CD14-positive monocyte (primary cell): ENCODE results near the gene HSBP1L1. TPM values are rescaled to one million over a fixed set of nuclear protein-coding genes. Genes with fewer than 3 reads are reported as not detected.
A peak's percentile ranks its signal among the peaks of the same experiment; 100 is the strongest.

Experiments used
- DNase-seq, 3 donors: peaks; one replicate each; pipeline ENCODE4 v3.0.0-alpha.2; 2011 to 2022
- H2AFZ ChIP-seq: 2 replicates; pipeline ENCODE4 v1.6.0; 2012; ENCODE audit warnings: mild to moderate bottlenecking, low read depth, low read length, inconsistent platforms; ENCODE audit not compliant: insufficient read depth, poor library complexity, severe bottlenecking
- H3K27ac ChIP-seq, 2 donors: 1 replicate in 1 of 2; 2 replicates in 1 of 2; pipeline ENCODE4 v1.5.1; 2012 to 2013; ENCODE audit warnings: low read length in 2 of 2, control low read depth in 1 of 2, inconsistent platforms in 1 of 2, low read depth in 1 of 2, mild to moderate bottlenecking in 1 of 2
- H3K27me3 ChIP-seq, 2 donors: one replicate each; pipeline versions ENCODE4 v1.6.0 to v1.6.1; 2011 to 2013; ENCODE audit warnings: low read length in 2 of 2; ENCODE audit not compliant: control insufficient read depth in 2 of 2, insufficient read depth in 2 of 2
- H3K36me3 ChIP-seq, 2 donors: replicated peaks in 1 of 2; 1 replicate in 1 of 2; 2 replicates in 1 of 2; pipeline versions ENCODE4 v1.5.1 to v1.6.1; 2012 to 2013; ENCODE audit warnings: low read length in 2 of 2, control low read depth in 1 of 2, inconsistent platforms in 1 of 2, mild to moderate bottlenecking in 1 of 2; ENCODE audit not compliant: insufficient read depth in 2 of 2, control insufficient read depth in 1 of 2
- H3K4me1 ChIP-seq, 2 donors: 1 replicate in 1 of 2; 2 replicates in 1 of 2; pipeline versions ENCODE4 v1.5.1 to v1.6.1; 2012 to 2013; ENCODE audit warnings: low read length in 2 of 2, control low read depth in 1 of 2, inconsistent platforms in 1 of 2, mild to moderate bottlenecking in 1 of 2, moderate library complexity in 1 of 2; ENCODE audit not compliant: insufficient read depth in 2 of 2, control insufficient read depth in 1 of 2
- H3K4me2 ChIP-seq: replicated peaks from 2 replicates; pipeline ENCODE3; 2012; ENCODE audit warnings: low read length, moderate library complexity, mild to moderate bottlenecking; ENCODE audit not compliant: poor library complexity, severe bottlenecking; ENCODE audit errors: extremely low read depth
- H3K4me3 ChIP-seq, 3 experiments: fragments of 200-600 bp in 1 of 3; sonication (generic) in 1 of 3; replicated peaks in 1 of 3; 1 replicate in 2 of 3; 2 replicates in 1 of 3; pipeline ENCODE4 v1.5.1; 2011 to 2013; ENCODE audit warnings: low read length in 3 of 3, mild to moderate bottlenecking in 3 of 3, control low read depth in 2 of 3, low read depth in 2 of 3, inconsistent platforms in 1 of 3, moderate library complexity in 1 of 3
- H3K79me2 ChIP-seq: 2 replicates; pipeline ENCODE4 v1.6.0; 2012; ENCODE audit warnings: mild to moderate bottlenecking, control low read depth, inconsistent platforms, low read length, moderate library complexity; ENCODE audit not compliant: insufficient read depth
- H3K9ac ChIP-seq: 2 replicates; pipeline ENCODE4 v1.6.0; 2017; ENCODE audit warnings: low read length, mild to moderate bottlenecking; ENCODE audit not compliant: insufficient read depth, poor library complexity, severe bottlenecking
- H3K9me3 ChIP-seq, 2 donors: replicated peaks in 1 of 2; 1 replicate in 1 of 2; 2 replicates in 1 of 2; pipeline versions ENCODE4 v1.5.1 to v1.6.1; 2012 to 2013; ENCODE audit warnings: low read length in 2 of 2, control low read depth in 1 of 2; ENCODE audit not compliant: control insufficient read depth in 1 of 2, insufficient read depth in 1 of 2
- H4K20me1 ChIP-seq: 2 replicates; pipeline ENCODE4 v1.6.0; 2012; ENCODE audit warnings: mild to moderate bottlenecking, low read length, control low read depth, moderate library complexity; ENCODE audit not compliant: insufficient read depth
- H3K27ac Mint-ChIP-seq, 7 donors: one replicate each; pipeline ENCODE4 v1.8.0; 2020; ENCODE audit warnings: mild to moderate bottlenecking in 7 of 7, mixed read lengths in 7 of 7, moderate library complexity in 6 of 7, inconsistent platforms in 2 of 7
- H3K27me3 Mint-ChIP-seq, 3 donors: one replicate each; pipeline ENCODE4 v1.8.0; 2021 to 2022; ENCODE audit warnings: low read depth in 3 of 3, mild to moderate bottlenecking in 3 of 3, mixed read lengths in 3 of 3, moderate library complexity in 3 of 3, inconsistent platforms in 1 of 3
- H3K36me3 Mint-ChIP-seq, 2 donors: one replicate each; pipeline ENCODE4 v1.8.0; 2020; ENCODE audit warnings: mixed read lengths in 2 of 2, inconsistent platforms in 1 of 2, mild to moderate bottlenecking in 1 of 2
- H3K4me1 Mint-ChIP-seq: one replicate; pipeline ENCODE4 v1.8.0; 2020; ENCODE audit warnings: mild to moderate bottlenecking, mixed read lengths
- H3K4me3 Mint-ChIP-seq, 2 donors: one replicate each; pipeline ENCODE4 v1.8.0; 2020; ENCODE audit warnings: mild to moderate bottlenecking in 2 of 2, mixed read lengths in 2 of 2, moderate library complexity in 1 of 2
- H3K9me3 Mint-ChIP-seq, 7 donors: one replicate each; pipeline ENCODE4 v1.8.0; 2020 to 2022; ENCODE audit warnings: mixed read lengths in 7 of 7, mild to moderate bottlenecking in 6 of 7, moderate library complexity in 6 of 7, inconsistent platforms in 2 of 7
- CTCF ChIP-seq: fragments of 200-600 bp; IDR thresholded peaks from one replicate; pipeline ENCODE4 v1.8.0; 2022; ENCODE audit warnings: antibody characterized with exemption, mild to moderate bottlenecking
- WGBS: methylation state at CpG from one replicate; pipeline ENCODE4 v1.1.5; 2013; ENCODE audit warnings: missing lambda C conversion rate; ENCODE audit not compliant: insufficient coverage; 5-methylcytosine and 5-hydroxymethylcytosine counted together
- intact Hi-C, 2 donors: fragments of 100-400 bp; cut with micrococcal nuclease; formaldehyde crosslinking; loops; one replicate each; pipeline versions ENCODE4 v1.15.0 to v1.15.1; 2023
- polyA plus RNA-seq, 3 donors: library from polyadenylated mRNA; depleted of rRNA in 1 of 3; unstranded in 2 of 3; stranded (reverse) in 1 of 3; fragments of 300-500 nt in 2 of 3; fragments of >200 nt in 1 of 3; fragmentation: Illumina TruSeq in 2 of 3; gene quantifications; 1 replicate in 2 of 3; 2 replicates in 1 of 3; pipeline ENCODE4 v1.2.3, GENCODE V29; 2012 to 2021

HSBP1L1 gene
- polyA plus RNA-seq, 3 donors: 2.5 to 13.2 (median 10.8) TPM

- H3K9me3 ChIP-seq: no peaks in the 10 kb centered on the region
- H3K4me1 ChIP-seq: peaks cover 16 to 21% of the 10 kb centered on the region in 2 donors
- Mint-ChIP-seq H3K27me3 (peaks cover 6 to 30% (median 20%) of the 10 kb centered on the region in 3 donors), H3K4me3 (no peak overlapping the region), H3K4me1 (peaks cover 23% of the 10 kb centered on the region), H3K27ac (no peak overlapping the region), H3K36me3 (peaks cover 0 to 3% of the 10 kb centered on the region in 2 donors), H3K9me3 (peaks cover 0 to 4% (median 0%) of the 10 kb centered on the region in 7 donors)
- H3K79me2 ChIP-seq: no peaks in the 10 kb centered on the region
- intact Hi-C loops: no loop called here
- H3K4me3 ChIP-seq: no peak overlapping the region
- DNase-seq: no peak
- no peak for TF ChIP-seq CTCF
- no peak overlapping the region for H3K4me2 ChIP-seq
- no peak overlapping the region for H3K9ac ChIP-seq
- no peaks in the 10 kb centered on the region for H3K27me3 ChIP-seq
- H4K20me1 ChIP-seq: no peaks in the 10 kb centered on the region
- no peak overlapping the region for H2AFZ ChIP-seq
- no peak overlapping the region for H3K27ac ChIP-seq
- H3K36me3 ChIP-seq: no peaks in the 10 kb centered on the region
- 86% methylated on average over 7 of the region's 10 CpGs for WGBS
Observed at GRCh38 chr18:79962311-79962710, 2.1 kb upstream of the HSBP1L1 start.

GRCh38 chr18:79962835-79963657 is 1.4 kb upstream of the HSBP1L1 start:
- Histone ChIP-seq H3K79me2 (no peaks in the 10 kb centered on the region), H4K20me1 (no peaks in the 10 kb centered on the region), H3K4me2 (no peak overlapping the region), H3K9me3 (no peaks in the 10 kb centered on the region), H3K4me3 (no peak overlapping the region), H3K4me1 (peaks cover 16 to 21% of the 10 kb centered on the region in 2 donors), H3K9ac (no peak overlapping the region), H3K27ac (no peak overlapping the region), H2AFZ (no peak overlapping the region), H3K27me3 (no peaks in the 10 kb centered on the region), H3K36me3 (peaks cover 0 to 2% of the 10 kb centered on the region in 2 donors)
- 76% methylated on average over 15 of the region's 30 CpGs for WGBS
- Mint-ChIP-seq H3K4me3 (peak overlapping the region; percentile 31 to 57), H3K36me3 (peaks cover 0 to 6% of the 10 kb centered on the region in 2 donors), H3K9me3 (peaks cover 0 to 4% (median 0%) of the 10 kb centered on the region in 7 donors), H3K27me3 (peaks cover 6 to 30% (median 20%) of the 10 kb centered on the region in 3 donors), H3K27ac (no peak overlapping the region), H3K4me1 (peaks cover 23% of the 10 kb centered on the region)
- intact Hi-C loops: no loop called here
- no peak for TF ChIP-seq CTCF
- DNase-seq: no peak
